ENCODE data around the gene MYMX. TPM values are rescaled to one million over a fixed set of nuclear protein-coding genes. Genes with fewer than 3 reads are reported as not detected.
A peak's percentile ranks its signal among the peaks of the same experiment; 100 is the strongest.

Gene MYMX
- total and polyA plus RNA-seq, 2 of the 13 experiments (the other 11 are each of a cell fraction or from before 2014, with no cell fraction given) = not detected

DNA sequence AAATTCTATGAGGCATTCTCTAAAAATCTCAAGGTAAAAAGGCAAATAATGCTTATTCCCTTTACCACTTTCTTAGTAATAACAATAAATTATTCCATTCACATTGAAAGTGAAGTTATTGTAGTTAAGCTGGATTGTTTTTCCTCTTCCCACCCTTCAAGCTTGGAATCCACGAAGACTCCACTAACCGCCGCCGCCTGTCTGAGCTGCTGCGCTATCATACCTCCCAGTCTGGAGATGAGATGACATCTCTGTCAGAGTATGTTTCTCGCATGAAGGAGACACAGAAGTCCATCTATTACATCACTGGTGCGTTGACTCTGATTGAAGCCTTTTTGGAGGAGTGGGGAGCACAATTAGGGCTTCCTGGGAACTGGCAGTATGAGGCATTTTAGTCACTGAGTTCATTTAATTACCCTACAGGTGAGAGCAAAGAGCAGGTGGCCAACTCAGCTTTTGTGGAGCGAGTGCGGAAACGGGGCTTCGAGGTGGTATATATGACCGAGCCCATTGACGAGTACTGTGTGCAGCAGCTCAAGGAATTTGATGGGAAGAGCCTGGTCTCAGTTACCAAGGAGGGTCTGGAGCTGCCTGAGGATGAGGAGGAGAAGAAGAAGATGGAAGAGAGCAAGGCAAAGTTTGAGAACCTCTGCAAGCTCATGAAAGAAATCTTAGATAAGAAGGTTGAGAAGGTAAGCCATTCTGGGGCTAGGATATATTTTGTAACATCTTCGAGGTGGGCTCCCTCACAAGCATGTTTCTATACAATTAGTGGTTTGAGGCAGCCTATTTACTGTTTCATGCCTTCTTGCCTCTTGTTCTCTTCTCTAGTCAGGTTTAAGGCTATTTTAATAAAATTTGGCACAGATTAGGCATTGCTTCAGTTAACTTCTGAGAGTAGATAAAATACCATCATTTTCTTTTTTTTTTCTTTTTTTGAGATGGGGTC, 35.1 kb downstream of the MYMX start (continued):
- TF ChIP-seq ATF7 (IDR thresholded peaks at IDR 0.05) (no peak), ATF7 (CRISPR knock-in tag; IDR thresholded peaks at IDR 0.05) (no peak), ETS1 (CRISPR knock-in tag; IDR thresholded peaks at IDR 0.05) (no peak), HOXA7 (CRISPR knock-in tag; IDR thresholded peaks at IDR 0.05) (no peak), RBM22 (optimal IDR thresholded peaks at IDR 0.05; ENCODE audit: low read length) (peak; percentile 82), POLR2AphosphoS2 (IDR thresholded peaks at IDR 0.05; ENCODE audit: low read depth, low read length) (0 out of 2 replicates have a peak, but pooled peaks have one; percentile 15), POLR2AphosphoS5 (IDR thresholded peaks at IDR 0.05; ENCODE audit: low read depth, low read length) (peak; percentile 33; the same call in 1 of the 2 replicates), HOXA5 (CRISPR knock-in tag; IDR thresholded peaks at IDR 0.05) (no peak), POLR2A (IDR thresholded peaks at IDR 0.05; ENCODE audit: insufficient read depth in 1 of 2, low read depth in 2 of 2, low read length in 2 of 2) (peak in 1 of 2 experiments; percentile 1; a peak in 1 of 4 replicates), HES4 (CRISPR knock-in tag; IDR thresholded peaks at IDR 0.05; ENCODE audit: borderline replicate concordance) (no peak), ZNF589 (CRISPR knock-in tag; conservative IDR thresholded peaks at IDR 0.05) (no peak), POLR2G (IDR thresholded peaks at IDR 0.05; ENCODE audit: low read depth, low read length) (peak; percentile 37; the same call in 1 of the 2 replicates), MXD3 (CRISPR knock-in tag; IDR thresholded peaks at IDR 0.05) (no peak), TMF1 (CRISPR knock-in tag; IDR thresholded peaks at IDR 0.05; ENCODE audit: low read depth) (no peak), ZNF292 (CRISPR knock-in tag; IDR thresholded peaks at IDR 0.05; ENCODE audit: borderline replicate concordance, low read depth) (no peak), AGO2 (optimal IDR thresholded peaks at IDR 0.05; ENCODE audit: low read depth, low read length) (peak; percentile 76)
- TF ChIP-seq, protein P1, sequence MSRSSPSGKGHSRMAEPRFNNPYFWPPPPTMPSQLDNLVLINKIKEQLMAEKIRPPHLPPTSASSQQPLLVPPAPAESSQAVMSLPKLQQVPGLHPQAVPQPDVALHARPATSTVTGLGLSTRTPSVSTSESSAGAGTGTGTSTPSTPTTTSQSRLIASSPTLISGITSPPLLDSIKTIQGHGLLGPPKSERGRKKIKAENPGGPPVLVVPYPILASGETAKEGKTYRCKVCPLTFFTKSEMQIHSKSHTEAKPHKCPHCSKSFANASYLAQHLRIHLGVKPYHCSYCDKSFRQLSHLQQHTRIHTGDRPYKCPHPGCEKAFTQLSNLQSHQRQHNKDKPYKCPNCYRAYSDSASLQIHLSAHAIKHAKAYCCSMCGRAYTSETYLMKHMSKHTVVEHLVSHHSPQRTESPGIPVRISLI (CRISPR knock-in tag; IDR thresholded peaks at IDR 0.05; ENCODE audit: borderline replicate concordance) = no peak
